Measurements from ENCODE around the gene ZNF606. TPM values are rescaled to one million over a fixed set of nuclear protein-coding genes. Genes with fewer than 3 reads are reported as not detected.

The ZNF606 gene
- total RNA-seq, 1 experiment from 2014 or later, result not detected

DNA sequence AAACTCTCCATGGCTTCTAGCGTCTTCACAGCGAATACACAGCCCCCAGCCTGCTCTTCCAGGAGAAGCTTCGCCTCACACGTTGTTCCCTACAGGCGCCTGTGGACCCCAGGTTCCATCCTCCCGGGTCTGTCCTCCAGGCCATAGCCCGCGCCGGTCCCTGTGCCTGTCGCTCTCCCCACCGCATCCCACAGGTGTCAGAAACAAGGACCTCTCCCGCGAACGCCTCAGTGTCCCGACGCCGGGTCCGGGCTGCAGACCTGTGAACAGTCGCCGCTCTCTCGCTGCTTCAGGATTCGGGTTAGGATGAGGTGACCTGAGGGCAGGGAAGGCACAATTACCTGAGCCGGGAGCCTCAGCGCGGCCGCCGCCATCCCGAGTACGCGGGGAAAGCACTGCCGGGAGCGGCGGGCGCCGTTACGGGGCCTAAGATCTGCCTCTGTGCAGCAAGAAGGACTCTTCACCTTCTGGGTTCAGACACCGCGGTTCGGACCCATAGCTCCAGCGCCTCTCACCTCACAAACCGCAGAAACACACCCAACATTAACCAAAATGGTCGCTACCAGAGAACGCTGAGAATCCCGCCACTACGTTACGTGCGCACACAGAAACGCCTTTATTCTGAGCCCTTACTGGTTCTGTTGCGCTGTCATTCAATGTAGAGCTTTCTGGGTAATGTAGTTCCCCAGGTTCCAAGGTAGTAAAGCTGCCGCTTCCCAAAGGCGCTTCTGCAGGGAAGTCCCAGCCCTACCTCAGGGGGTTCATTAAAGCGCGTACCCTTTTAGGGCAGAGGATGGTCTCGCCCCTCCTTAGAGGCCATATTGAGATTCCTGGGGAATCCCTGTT, 67.6 kb downstream of the ZNF606 start, which contains the start of gene ZNF418:
ZNF418 (minus strand) TSS at position 583 of the 846 bp plus-strand sequence. CDS start 1,580 bp downstream, outside the sequence.
- DNase-seq (ENCODE audit: low spot score), result no peak

- DNase-seq (ENCODE audit: low spot score), result no peak
Measured at GRCh38 chr19:57927587-57927986, 75.0 kb downstream of the ZNF606 start.

Other genes with a start within 250 kb of the ZNF606 start
- gene ZNF586, start 233.1 kb downstream of the ZNF606 start, total RNA-seq (2014; rRNA removed; shearing (Covaris generic)), result 18.3 and 18.5 TPM in 2 replicates
- gene ZNF552, start 187.9 kb downstream of the ZNF606 start, total RNA-seq (2014; rRNA removed; shearing (Covaris generic)), result 17.3 and 22.3 TPM in 2 replicates
- 32.1 and 40.0 TPM in 2 replicates for gene ZNF587B, start 172.5 kb downstream of the ZNF606 start, total RNA-seq (2014; rRNA removed; shearing (Covaris generic))
- gene ZNF587, start 153.0 kb downstream of the ZNF606 start, total RNA-seq (2014; rRNA removed; shearing (Covaris generic)), result 33.7 and 39.4 TPM in 2 replicates
- gene ZNF814, start 113.8 kb downstream of the ZNF606 start, total RNA-seq (2014; rRNA removed; shearing (Covaris generic)), result 8.6 and 11.1 TPM in 2 replicates
- 9.4 and 9.8 TPM in 2 replicates for gene ZNF417, start 86.2 kb downstream of the ZNF606 start, total RNA-seq (2014; rRNA removed; shearing (Covaris generic))
- gene ZNF418, start 67.4 kb downstream of the ZNF606 start, total RNA-seq (2014; rRNA removed; shearing (Covaris generic)), result not detected in 2 replicates
- not detected in 2 replicates for gene ZNF256, start 55.1 kb downstream of the ZNF606 start, total RNA-seq (2014; rRNA removed; shearing (Covaris generic))
- not detected in 2 replicates for gene C19orf18, start 28.3 kb downstream of the ZNF606 start, total RNA-seq (2014; rRNA removed; shearing (Covaris generic))
- gene ZSCAN1, start 31.2 kb upstream of the ZNF606 start, total RNA-seq (2014; rRNA removed; shearing (Covaris generic)), result not detected in 2 replicates
- not detected in 2 replicates for gene ZNF135, start 56.5 kb upstream of the ZNF606 start, total RNA-seq (2014; rRNA removed; shearing (Covaris generic))
- gene ZSCAN18, start 95.4 kb upstream of the ZNF606 start, total RNA-seq (2014; rRNA removed; shearing (Covaris generic)), result not detected in 2 replicates
- 2.5 and 4.2 TPM in 2 replicates for gene ZNF329, start 148.0 kb upstream of the ZNF606 start, total RNA-seq (2014; rRNA removed; shearing (Covaris generic))
- 11.1 and 19.7 TPM in 2 replicates for gene ZNF274, start 180.2 kb upstream of the ZNF606 start, total RNA-seq (2014; rRNA removed; shearing (Covaris generic))
- 60.1 and 64.8 TPM in 2 replicates for gene ZNF544, start 226.1 kb upstream of the ZNF606 start, total RNA-seq (2014; rRNA removed; shearing (Covaris generic))